IMR-90 (cell line): ENCODE data around the gene SLC6A20. TPM values are rescaled to one million over a fixed set of nuclear protein-coding genes. Genes with fewer than 3 reads are reported as not detected.

Source experiments
- ATAC-seq: fragments of 200-7000 bp; cut with Tn5 transposase; 2 replicates; pipeline ENCODE4 v1.9.1; 2020; ENCODE audit warnings: low read depth, mild to moderate bottlenecking, moderate library complexity
- BruUV-seq: library from RNA; stranded (reverse); fragments of 400-500 nt; replicated peaks from 2 replicates; lab custom pipeline; 2021; lab: Mats Ljungman, UMichigan
- CTCF ChIA-PET: fragments of 300-600 bp; formaldehyde crosslinking; extraction: SDS; loops from one replicate; lab custom pipeline; 2021; ENCODE audit warnings: antibody characterized with exemption; lab: Yijun Ruan, JAX
- POLR2A ChIA-PET: fragments of 300-600 bp; sonication (Branson Sonifier 250); formaldehyde crosslinking; loops from one replicate; lab custom pipeline; 2022; ENCODE audit warnings: antibody characterized with exemption; ENCODE audit not compliant: unreplicated experiment; lab: Charles Lee
- DNase-seq: peaks from one replicate; pipeline ENCODE4 v3.0.0; 2013
- H2AFZ ChIP-seq: replicated peaks from 2 replicates; pipeline ENCODE3; 2013; ENCODE audit warnings: low read length, mild to moderate bottlenecking; ENCODE audit not compliant: poor library complexity
- H2AK5ac ChIP-seq: 2 replicates; pipeline ENCODE4 v1.6.1; 2013; ENCODE audit warnings: low read depth, low read length, inconsistent platforms
- H2AK9ac ChIP-seq: replicated peaks from 2 replicates; pipeline ENCODE3; 2013; ENCODE audit warnings: mild to moderate bottlenecking, low read depth, low read length, moderate library complexity; ENCODE audit not compliant: poor library complexity
- H2BK120ac ChIP-seq: 2 replicates; pipeline ENCODE4 v1.6.1; 2013; ENCODE audit warnings: low read depth, low read length, inconsistent platforms
- H2BK15ac ChIP-seq: 3 replicates; pipeline ENCODE4 v1.6.1; 2013; ENCODE audit warnings: low read depth, low read length, inconsistent platforms
- H2BK20ac ChIP-seq: 2 replicates; pipeline ENCODE4 v1.6.1; 2013; ENCODE audit warnings: low read depth, mild to moderate bottlenecking, inconsistent platforms, low read length, moderate library complexity
- H2BK5ac ChIP-seq: 2 replicates; pipeline ENCODE4 v1.6.1; 2013; ENCODE audit warnings: mild to moderate bottlenecking, low read depth, low read length, inconsistent platforms; ENCODE audit not compliant: poor library complexity, severe bottlenecking
- H3K14ac ChIP-seq: replicated peaks from 2 replicates; pipeline ENCODE4 v1.6.1; 2013; ENCODE audit warnings: low read depth, low read length, inconsistent platforms
- H3K18ac ChIP-seq: 2 replicates; pipeline ENCODE4 v1.6.1; 2013; ENCODE audit warnings: low read depth, low read length, control low read depth
- H3K23ac ChIP-seq: 2 replicates; pipeline ENCODE4 v1.6.1; 2013; ENCODE audit warnings: low read depth, low read length, inconsistent platforms
- H3K27ac ChIP-seq: 2 replicates; pipeline ENCODE4 v1.5.1; 2013; ENCODE audit warnings: mild to moderate bottlenecking, control low read depth, low read length; ENCODE audit not compliant: insufficient read depth
- H3K27me3 ChIP-seq: 2 replicates; pipeline ENCODE4 v1.6.1; 2013; ENCODE audit warnings: low read length; ENCODE audit not compliant: control insufficient read depth, insufficient read depth
- H3K36me3 ChIP-seq: 2 replicates; pipeline ENCODE4 v1.6.1; 2013; ENCODE audit warnings: low read length, mixed read lengths; ENCODE audit not compliant: control insufficient read depth, insufficient read depth
- H3K4ac ChIP-seq: 2 replicates; pipeline ENCODE4 v1.6.1; 2013; ENCODE audit warnings: low read depth, low read length, inconsistent platforms
- H3K4me1 ChIP-seq: 2 replicates; pipeline ENCODE4 v1.6.1; 2013; ENCODE audit warnings: low read length, mixed read lengths; ENCODE audit not compliant: control insufficient read depth, insufficient read depth
- H3K4me2 ChIP-seq: 2 replicates; pipeline ENCODE4 v1.6.1; 2013; ENCODE audit warnings: low read depth, mild to moderate bottlenecking, control low read depth, low read length, moderate library complexity
- H3K4me3 ChIP-seq: 2 replicates; pipeline ENCODE4 v1.5.1; 2013; ENCODE audit warnings: low read depth, mild to moderate bottlenecking, control low read depth, low read length, moderate library complexity; ENCODE audit not compliant: insufficient read depth
- H3K56ac ChIP-seq: 2 replicates; pipeline ENCODE4 v1.6.1; 2013; ENCODE audit warnings: low read length, inconsistent platforms; ENCODE audit not compliant: insufficient read depth; ENCODE audit errors: extremely low read depth
- H3K79me1 ChIP-seq, 2 experiments: 2 replicates each; pipeline ENCODE4 v1.6.1; 2013; ENCODE audit warnings: low read length in 2 of 2, inconsistent platforms in 1 of 2, low read depth in 1 of 2
- H3K9ac ChIP-seq: 2 replicates; pipeline ENCODE4 v1.6.1; 2013; ENCODE audit warnings: low read depth, low read length, control low read depth
- H3K9me1 ChIP-seq: 2 replicates; pipeline ENCODE4 v1.6.1; 2013; ENCODE audit warnings: low read length, inconsistent platforms; ENCODE audit not compliant: insufficient read depth
- H3K9me3 ChIP-seq: 2 replicates; pipeline ENCODE4 v1.6.1; 2013; ENCODE audit warnings: low read length; ENCODE audit not compliant: control insufficient read depth, insufficient read depth
- H4K20me1 ChIP-seq: 2 replicates; pipeline ENCODE4 v1.6.1; 2013; ENCODE audit warnings: low read length, inconsistent platforms; ENCODE audit not compliant: insufficient read depth
- H4K5ac ChIP-seq: 2 replicates; pipeline ENCODE4 v1.6.1; 2013; ENCODE audit warnings: mild to moderate bottlenecking, low read depth, low read length, control low read depth
- H4K8ac ChIP-seq, 2 experiments: 2 replicates each; pipeline ENCODE4 v1.6.1; 2013; ENCODE audit warnings: low read depth in 2 of 2, low read length in 2 of 2, control low read depth in 1 of 2, inconsistent platforms in 1 of 2
- H4K91ac ChIP-seq: 2 replicates; pipeline ENCODE4 v1.6.1; 2013; ENCODE audit warnings: low read depth, low read length, inconsistent platforms; ENCODE audit not compliant: insufficient read depth
- BHLHE40 ChIP-seq: fragments of 150-350 bp; IDR thresholded peaks from 2 replicates; pipeline ENCODE4 v1.6.1; 2016; ENCODE audit warnings: mild to moderate bottlenecking, low read depth, low read length
- CEBPB ChIP-seq: IDR thresholded peaks from 2 replicates; pipeline ENCODE4 v1.6.1; 2012; ENCODE audit warnings: low read depth, low read length, improper control_type of control experiment
- CHD1 ChIP-seq: IDR thresholded peaks from 2 replicates; pipeline ENCODE4 v1.6.1; 2012; ENCODE audit warnings: low read depth, low read length, improper control_type of control experiment
- CTCF ChIP-seq: conservative IDR thresholded peaks from 2 replicates; pipeline ENCODE4 v1.5.1; 2012; ENCODE audit warnings: mild to moderate bottlenecking, low read depth, low read length, improper control_type of control experiment
- ELK1 ChIP-seq: fragments of 150-350 bp; IDR thresholded peaks from 2 replicates; pipeline ENCODE4 v1.6.1; 2016; ENCODE audit warnings: low read depth, mild to moderate bottlenecking, low read length, moderate library complexity, borderline replicate concordance
- FOS ChIP-seq: fragments of 150-350 bp; IDR thresholded peaks from 2 replicates; pipeline ENCODE4 v1.6.1; 2016; ENCODE audit warnings: low read depth, low read length
- MAFK ChIP-seq: IDR thresholded peaks from 2 replicates; pipeline ENCODE4 v1.6.1; 2012; ENCODE audit warnings: low read depth, low read length, improper control_type of control experiment
- MAZ ChIP-seq: IDR thresholded peaks from 2 replicates; pipeline ENCODE4 v1.6.1; 2012; ENCODE audit warnings: low read depth, mild to moderate bottlenecking, low read length, improper control_type of control experiment, moderate library complexity, borderline replicate concordance
- MXI1 ChIP-seq: IDR thresholded peaks from 2 replicates; pipeline ENCODE4 v1.6.1; 2012; ENCODE audit warnings: low read depth, mild to moderate bottlenecking, low read length, moderate library complexity, borderline replicate concordance
- NFE2L2 ChIP-seq: fragments of 150-350 bp; IDR thresholded peaks from 2 replicates; pipeline ENCODE4 v1.6.1; 2016; ENCODE audit warnings: low read depth, mild to moderate bottlenecking, low read length
- POLR2A ChIP-seq: IDR thresholded peaks from 2 replicates; pipeline ENCODE4 v1.6.1; 2012; ENCODE audit warnings: mild to moderate bottlenecking, low read depth, low read length
- RAD21 ChIP-seq: IDR thresholded peaks from 2 replicates; pipeline ENCODE4 v1.6.1; 2012; ENCODE audit warnings: low read length, improper control_type of control experiment
- RCOR1 ChIP-seq: IDR thresholded peaks from 2 replicates; pipeline ENCODE4 v1.6.1; 2012; ENCODE audit warnings: mild to moderate bottlenecking, low read length, improper control_type of control experiment; ENCODE audit not compliant: insufficient replicate concordance
- RFX5 ChIP-seq: IDR thresholded peaks from 2 replicates; pipeline ENCODE4 v1.8.0; 2012; ENCODE audit warnings: low read depth, mild to moderate bottlenecking, low read length, moderate library complexity
- SMC3 ChIP-seq: fragments of 150-350 bp; IDR thresholded peaks from 2 replicates; pipeline ENCODE4 v1.6.1; 2016; ENCODE audit warnings: low read depth, mild to moderate bottlenecking, antibody characterized with exemption, low read length, moderate library complexity
- USF2 ChIP-seq: fragments of 150-350 bp; IDR thresholded peaks from 2 replicates; pipeline ENCODE4 v1.6.1; 2017; ENCODE audit warnings: mild to moderate bottlenecking, antibody characterized with exemption, low read length, low read depth
- WGBS, 2 experiments: methylation state at CpG; one replicate each; pipeline versions ENCODE4 v1.1.5 to v1.1.7; 2013; ENCODE audit warnings: missing lambda C conversion rate in 2 of 2; ENCODE audit not compliant: insufficient read length in 1 of 2; ENCODE audit errors: extremely low coverage in 2 of 2; 5-methylcytosine and 5-hydroxymethylcytosine counted together
- dilution Hi-C: fragments of 300-500 bp; cut with HindIII; formaldehyde crosslinking; loops from one replicate; pipeline ENCODE4 v1.14.3; 2018; ENCODE audit warnings: low sequenced_read_pairs; ENCODE audit not compliant: unreplicated experiment
- in situ Hi-C: fragments of 300-500 bp; cut with MboI; formaldehyde crosslinking; loops from 3 replicates; pipeline ENCODE4 v1.14.3; 2019; ENCODE audit warnings: low sequenced_read_pairs, inconsistent platforms, mixed read lengths
- intact Hi-C: fragments of 100-400 bp; cut with micrococcal nuclease; formaldehyde crosslinking; loops from 2 replicates; pipeline ENCODE4 v1.10.0; 2022
- polyA plus RNA-seq, 3 experiments: library from polyadenylated mRNA; depleted of rRNA; stranded (reverse); fragments of >200 nt; gene quantifications; 2 replicates each; pipeline ENCODE4 v1.2.3, GENCODE V29; 2012; ENCODE audit warnings: low replicate concordance in 1 of 3
- total RNA-seq: library from RNA; depleted of rRNA; stranded (reverse); fragments of >200 nt; gene quantifications from 2 replicates; pipeline ENCODE4 v1.2.3, GENCODE V29; 2012

The SLC6A20 gene
- total and polyA plus RNA-seq, 2 of the 4 experiments (the other 2 are of a cell fraction), result not detected

GRCh38 chr3:45742461-45743089, 53.8 kb downstream of the SLC6A20 start:
- Histone ChIP-seq H4K8ac (no peak overlapping the region), H3K18ac (no peak overlapping the region), H4K20me1 (no peaks in the 10 kb centered on the region), H3K9ac (no peak overlapping the region), H3K9me3 (no peaks in the 10 kb centered on the region), H2AK9ac (no peak overlapping the region), H3K4me1 (no peaks in the 10 kb centered on the region), H3K27ac (no peak overlapping the region), H3K23ac (no peak overlapping the region), H3K4me3 (no peak overlapping the region), H2AK5ac (no peak overlapping the region), H3K4me2 (no peak overlapping the region), H2BK120ac (no peak overlapping the region), H3K9me1 (peaks cover 5% of the 10 kb centered on the region; the same call in 1 of the 2 replicates), H3K27me3 (no peaks in the 10 kb centered on the region), H2BK20ac (no peak overlapping the region), H3K14ac (no peak overlapping the region), H3K79me1 (peaks cover 0 to 6% of the 10 kb centered on the region in 2 experiments; a peak in 3 of 4 replicates), H3K36me3 (peaks cover 50% of the 10 kb centered on the region), H3K56ac (no peak overlapping the region), H3K4ac (no peak overlapping the region), H4K5ac (no peak overlapping the region), H2BK15ac (no peak overlapping the region), H4K91ac (no peak overlapping the region), H2AFZ (no peak overlapping the region), H2BK5ac (no peak overlapping the region)
- POLR2A ChIA-PET, result no interaction called here
- WGBS, 2 experiments, result 100% methylated on average over 2 of the region's 4 CpGs; no CpG with 5 or more reads in 1 of the 2 experiments
- dilution Hi-C loops (no loop called here), intact Hi-C loops (no loop called here), in situ Hi-C loops (no loop called here)
- no peak for DNase-seq
- BruUV-seq, result no TSS peak
- TF ChIP-seq SMC3 (no peak), MAFK (no peak), CHD1 (no peak), MXI1 (no peak), FOS (no peak), RCOR1 (no peak), CEBPB (no peak), CTCF (no peak), ELK1 (no peak), RAD21 (no peak), USF2 (no peak), MAZ (no peak), BHLHE40 (no peak), NFE2L2 (no peak), RFX5 (no peak), POLR2A (no peak)
- CTCF ChIA-PET, result no interaction called here
- no peak for ATAC-seq
